ENCODE measurements around the gene SLC17A7. TPM values are rescaled to one million over a fixed set of nuclear protein-coding genes. Genes with fewer than 3 reads are reported as not detected.

SLC17A7 gene
- total and polyA plus RNA-seq, 2 of the 13 experiments (the other 11 are each of a cell fraction or from before 2014, with no cell fraction given) = 0.32 TPM; not detected in 1

DNA sequence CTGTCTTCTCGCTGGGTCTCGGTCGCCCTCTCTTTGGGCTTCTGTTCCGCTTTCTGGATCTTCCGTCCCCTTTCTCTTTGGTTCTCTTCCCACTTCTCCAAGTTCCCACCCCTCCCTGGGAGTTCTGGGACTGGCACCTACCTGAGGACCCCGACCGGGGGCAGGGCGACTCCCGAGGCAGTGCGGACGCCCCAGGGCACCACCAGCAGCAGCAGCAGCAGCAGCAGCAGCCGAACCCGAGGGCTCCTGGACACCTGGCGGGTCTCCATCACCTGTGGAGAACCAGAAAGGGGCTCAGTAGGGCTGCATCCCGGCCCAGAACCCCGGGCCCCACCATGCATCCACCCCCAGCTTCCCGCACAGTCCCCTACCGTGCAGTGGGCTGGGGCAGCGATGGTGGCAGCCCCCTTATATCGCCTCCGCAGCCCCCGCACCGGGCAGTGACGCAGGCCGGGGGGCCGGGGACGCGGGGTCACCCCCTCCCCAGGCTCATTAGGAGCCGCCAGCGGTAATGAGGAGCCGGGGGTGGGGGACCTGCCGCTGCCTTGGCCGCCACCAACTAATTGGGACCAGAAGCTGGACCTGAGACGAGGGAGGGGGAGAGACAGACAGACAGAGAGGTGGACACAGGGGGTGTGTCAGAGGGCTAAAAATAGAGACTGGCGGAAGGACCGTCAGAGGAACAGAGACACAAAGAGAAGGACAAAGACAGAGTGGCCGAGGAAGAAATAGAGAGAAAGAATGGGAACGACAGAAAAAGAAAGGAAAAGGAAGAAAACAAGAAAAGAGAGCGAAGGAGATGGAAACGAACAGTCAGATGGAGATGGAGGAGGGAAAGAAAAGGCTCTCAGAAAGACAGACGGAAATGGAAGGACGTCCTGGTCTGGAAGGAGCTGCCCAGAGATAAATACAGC lies 18.0 kb downstream of the SLC17A7 start, which contains the start of gene PTH2 (continued):
- TF ChIP-seq, protein P1, sequence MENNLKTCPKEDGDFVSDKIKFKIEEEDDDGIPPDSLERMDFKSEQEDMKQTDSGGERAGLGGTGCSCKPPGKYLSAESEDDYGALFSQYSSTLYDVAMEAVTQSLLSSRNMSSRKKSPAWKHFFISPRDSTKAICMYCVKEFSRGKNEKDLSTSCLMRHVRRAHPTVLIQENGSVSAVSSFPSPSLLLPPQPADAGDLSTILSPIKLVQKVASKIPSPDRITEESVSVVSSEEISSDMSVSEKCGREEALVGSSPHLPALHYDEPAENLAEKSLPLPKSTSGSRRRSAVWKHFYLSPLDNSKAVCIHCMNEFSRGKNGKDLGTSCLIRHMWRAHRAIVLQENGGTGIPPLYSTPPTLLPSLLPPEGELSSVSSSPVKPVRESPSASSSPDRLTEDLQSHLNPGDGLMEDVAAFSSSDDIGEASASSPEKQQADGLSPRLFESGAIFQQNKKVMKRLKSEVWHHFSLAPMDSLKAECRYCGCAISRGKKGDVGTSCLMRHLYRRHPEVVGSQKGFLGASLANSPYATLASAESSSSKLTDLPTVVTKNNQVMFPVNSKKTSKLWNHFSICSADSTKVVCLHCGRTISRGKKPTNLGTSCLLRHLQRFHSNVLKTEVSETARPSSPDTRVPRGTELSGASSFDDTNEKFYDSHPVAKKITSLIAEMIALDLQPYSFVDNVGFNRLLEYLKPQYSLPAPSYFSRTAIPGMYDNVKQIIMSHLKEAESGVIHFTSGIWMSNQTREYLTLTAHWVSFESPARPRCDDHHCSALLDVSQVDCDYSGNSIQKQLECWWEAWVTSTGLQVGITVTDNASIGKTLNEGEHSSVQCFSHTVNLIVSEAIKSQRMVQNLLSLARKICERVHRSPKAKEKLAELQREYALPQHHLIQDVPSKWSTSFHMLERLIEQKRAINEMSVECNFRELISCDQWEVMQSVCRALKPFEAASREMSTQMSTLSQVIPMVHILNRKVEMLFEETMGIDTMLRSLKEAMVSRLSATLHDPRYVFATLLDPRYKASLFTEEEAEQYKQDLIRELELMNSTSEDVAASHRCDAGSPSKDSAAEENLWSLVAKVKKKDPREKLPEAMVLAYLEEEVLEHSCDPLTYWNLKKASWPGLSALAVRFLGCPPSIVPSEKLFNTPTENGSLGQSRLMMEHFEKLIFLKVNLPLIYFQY (CRISPR knock-in tag; IDR thresholded peaks at IDR 0.05; ENCODE audit: borderline replicate concordance) = no peak
- no peak for TF ChIP-seq ZNF33B (CRISPR knock-in tag; IDR thresholded peaks at IDR 0.05)
- no peak for TF ChIP-seq U2AF1 (optimal IDR thresholded peaks at IDR 0.05; ENCODE audit: low read depth, low read length)
- no peak for TF ChIP-seq ZSCAN31 (CRISPR knock-in tag; IDR thresholded peaks at IDR 0.05; ENCODE audit: low read depth)
- TF ChIP-seq, protein P2, sequence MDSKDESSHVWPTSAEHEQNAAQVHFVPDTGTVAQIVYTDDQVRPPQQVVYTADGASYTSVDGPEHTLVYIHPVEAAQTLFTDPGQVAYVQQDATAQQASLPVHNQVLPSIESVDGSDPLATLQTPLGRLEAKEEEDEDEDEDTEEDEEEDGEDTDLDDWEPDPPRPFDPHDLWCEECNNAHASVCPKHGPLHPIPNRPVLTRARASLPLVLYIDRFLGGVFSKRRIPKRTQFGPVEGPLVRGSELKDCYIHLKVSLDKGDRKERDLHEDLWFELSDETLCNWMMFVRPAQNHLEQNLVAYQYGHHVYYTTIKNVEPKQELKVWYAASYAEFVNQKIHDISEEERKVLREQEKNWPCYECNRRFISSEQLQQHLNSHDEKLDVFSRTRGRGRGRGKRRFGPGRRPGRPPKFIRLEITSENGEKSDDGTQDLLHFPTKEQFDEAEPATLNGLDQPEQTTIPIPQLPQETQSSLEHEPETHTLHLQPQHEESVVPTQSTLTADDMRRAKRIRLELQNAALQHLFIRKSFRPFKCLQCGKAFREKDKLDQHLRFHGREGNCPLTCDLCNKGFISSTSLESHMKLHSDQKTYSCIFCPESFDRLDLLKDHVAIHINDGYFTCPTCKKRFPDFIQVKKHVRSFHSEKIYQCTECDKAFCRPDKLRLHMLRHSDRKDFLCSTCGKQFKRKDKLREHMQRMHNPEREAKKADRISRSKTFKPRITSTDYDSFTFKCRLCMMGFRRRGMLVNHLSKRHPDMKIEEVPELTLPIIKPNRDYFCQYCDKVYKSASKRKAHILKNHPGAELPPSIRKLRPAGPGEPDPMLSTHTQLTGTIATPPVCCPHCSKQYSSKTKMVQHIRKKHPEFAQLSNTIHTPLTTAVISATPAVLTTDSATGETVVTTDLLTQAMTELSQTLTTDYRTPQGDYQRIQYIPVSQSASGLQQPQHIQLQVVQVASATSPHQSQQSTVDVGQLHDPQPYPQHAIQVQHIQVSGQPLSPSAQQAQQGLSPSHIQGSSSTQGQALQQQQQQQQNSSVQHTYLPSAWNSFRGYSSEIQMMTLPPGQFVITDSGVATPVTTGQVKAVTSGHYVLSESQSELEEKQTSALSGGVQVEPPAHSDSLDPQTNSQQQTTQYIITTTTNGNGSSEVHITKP (CRISPR knock-in tag; IDR thresholded peaks at IDR 0.05; ENCODE audit: low read depth) = no peak
